ENCODE measurements around the gene CEP104. TPM values are rescaled to one million over a fixed set of nuclear protein-coding genes. Genes with fewer than 3 reads are reported as not detected.

CEP104 gene
- total RNA-seq, 1 experiment from 2014 or later: 47.7 TPM

- no peak overlapping the region for H3K4me3 ChIP-seq
- H3K9me3 ChIP-seq (ENCODE audit: insufficient read depth, low read depth): no peaks in the 10 kb centered on the region
- TF ChIP-seq EZH2 (IDR thresholded peaks at IDR 0.05; ENCODE audit: low read depth) (no peak), CTCF (conservative IDR thresholded peaks at IDR 0.05) (no peak)
- intact Hi-C loops (cut with micrococcal nuclease; ENCODE audit: unreplicated experiment): no loop called here
- no peaks in the 10 kb centered on the region for H3K4me1 ChIP-seq (replicated peaks; ENCODE audit: insufficient read depth)
- H3K27ac ChIP-seq: no peak overlapping the region
- no peaks in the 10 kb centered on the region for H3K27me3 ChIP-seq (ENCODE audit: insufficient read depth, low read depth)
- H3K9me2 ChIP-seq (ENCODE audit: insufficient read depth): no peaks in the 10 kb centered on the region
- no peak for DNase-seq
- H2AFZ ChIP-seq: no peak overlapping the region
- H3K36me3 ChIP-seq (ENCODE audit: low read depth): no peaks in the 10 kb centered on the region
- ChIA-PET CTCF (no interaction called here), POLR2A (ENCODE audit: unreplicated experiment) (no interaction called here)
- no peak overlapping the region for H3K4me2 ChIP-seq
- no peaks in the 10 kb centered on the region for H3F3A ChIP-seq (ENCODE audit: insufficient read depth, low read depth)
- H4K20me1 ChIP-seq (ENCODE audit: insufficient read depth): no peaks in the 10 kb centered on the region
- no TSS peak for BruUV-seq (replicated peaks)
- H3K79me2 ChIP-seq (ENCODE audit: low read depth): no peaks in the 10 kb centered on the region
These were observed 23.6 kb upstream of the CEP104 start for GRCh38 chr1:3880429-3881192.

GRCh38 chr1:3879787-3880428 is 22.9 kb upstream of the CEP104 start:
- Histone ChIP-seq H3K27me3 (ENCODE audit: insufficient read depth, low read depth) (no peaks in the 10 kb centered on the region), H3K27ac (no peak overlapping the region), H3K79me2 (ENCODE audit: low read depth) (no peaks in the 10 kb centered on the region), H3K4me1 (replicated peaks; ENCODE audit: insufficient read depth) (no peaks in the 10 kb centered on the region), H3K9me3 (ENCODE audit: insufficient read depth, low read depth) (no peaks in the 10 kb centered on the region), H3F3A (ENCODE audit: insufficient read depth, low read depth) (no peaks in the 10 kb centered on the region), H3K4me3 (no peak overlapping the region), H4K20me1 (ENCODE audit: insufficient read depth) (no peaks in the 10 kb centered on the region), H3K9me2 (ENCODE audit: insufficient read depth) (no peaks in the 10 kb centered on the region), H2AFZ (no peak overlapping the region), H3K36me3 (ENCODE audit: low read depth) (no peaks in the 10 kb centered on the region), H3K4me2 (no peak overlapping the region)
- intact Hi-C loops (cut with micrococcal nuclease; ENCODE audit: unreplicated experiment): no loop called here
- ChIA-PET CTCF (no interaction called here), POLR2A (ENCODE audit: unreplicated experiment) (no interaction called here)
- DNase-seq: no peak
- no TSS peak for BruUV-seq (replicated peaks)
- TF ChIP-seq CTCF (conservative IDR thresholded peaks at IDR 0.05) (no peak), EZH2 (IDR thresholded peaks at IDR 0.05; ENCODE audit: low read depth) (no peak)

GRCh38 chr1:3879099-3879498 is 22.1 kb upstream of the CEP104 start:
- Histone ChIP-seq H3K79me2 (ENCODE audit: low read depth) (no peaks in the 10 kb centered on the region), H3K27ac (no peak overlapping the region), H3K9me3 (ENCODE audit: insufficient read depth, low read depth) (no peaks in the 10 kb centered on the region), H3K4me3 (no peak overlapping the region), H3K4me1 (replicated peaks; ENCODE audit: insufficient read depth) (no peaks in the 10 kb centered on the region), H3K27me3 (ENCODE audit: insufficient read depth, low read depth) (no peaks in the 10 kb centered on the region), H4K20me1 (ENCODE audit: insufficient read depth) (no peaks in the 10 kb centered on the region), H2AFZ (no peak overlapping the region), H3F3A (ENCODE audit: insufficient read depth, low read depth) (no peaks in the 10 kb centered on the region), H3K36me3 (ENCODE audit: low read depth) (no peaks in the 10 kb centered on the region), H3K4me2 (no peak overlapping the region), H3K9me2 (ENCODE audit: insufficient read depth) (no peaks in the 10 kb centered on the region)
- ChIA-PET CTCF (no interaction called here), POLR2A (ENCODE audit: unreplicated experiment) (no interaction called here)
- BruUV-seq (replicated peaks): no TSS peak
- no peak for TF ChIP-seq EZH2 (IDR thresholded peaks at IDR 0.05; ENCODE audit: low read depth)
- no peak for TF ChIP-seq CTCF (conservative IDR thresholded peaks at IDR 0.05)
- DNase-seq: no peak
- intact Hi-C loops (cut with micrococcal nuclease; ENCODE audit: unreplicated experiment): no loop called here

All from PC-9 (cell line).